NT2/D1 (cell line): ENCODE measurements around the gene GALNT1.

ENCODE experiments used
- DNase-seq: peaks from one replicate; pipeline ENCODE4 v3.0.0-alpha.2; 2011; ENCODE audit warnings: low read depth, low spot score
- H3K27me3 ChIP-seq: 2 replicates; pipeline ENCODE4 v1.6.0; 2011; ENCODE audit warnings: mild to moderate bottlenecking; ENCODE audit not compliant: insufficient read length, insufficient read depth
- H3K36me3 ChIP-seq: 2 replicates; pipeline ENCODE4 v1.6.1; 2011; ENCODE audit warnings: mild to moderate bottlenecking, low read length, mixed read lengths; ENCODE audit not compliant: insufficient read depth, insufficient read length
- H3K4me1 ChIP-seq: 2 replicates; pipeline ENCODE4 v1.5.1; 2011; ENCODE audit not compliant: insufficient read depth, insufficient read length
- H3K4me3 ChIP-seq: 2 replicates; pipeline ENCODE4 v1.5.1; 2011; ENCODE audit warnings: low read depth; ENCODE audit not compliant: insufficient read length
- H3K9ac ChIP-seq: 2 replicates; pipeline ENCODE4 v1.6.0; 2011; ENCODE audit warnings: low read depth; ENCODE audit not compliant: insufficient read length
- H3K9me3 ChIP-seq: 2 replicates; pipeline ENCODE4 v1.5.1; 2011; ENCODE audit warnings: mild to moderate bottlenecking, low read length; ENCODE audit not compliant: insufficient read depth
- SUZ12 ChIP-seq: IDR thresholded peaks from 2 replicates; pipeline ENCODE4 v1.6.1; 2011; ENCODE audit not compliant: insufficient read length, insufficient read depth; ENCODE audit errors: extremely low read depth
- YY1 ChIP-seq: IDR thresholded peaks from 2 replicates; pipeline ENCODE4 v1.6.1; 2011; ENCODE audit not compliant: insufficient read length, insufficient read depth
- ZNF274 ChIP-seq: IDR thresholded peaks from 2 replicates; pipeline ENCODE4 v1.6.1; 2011; ENCODE audit warnings: mild to moderate bottlenecking, low read depth, low read length

GALNT1 gene

DNA sequence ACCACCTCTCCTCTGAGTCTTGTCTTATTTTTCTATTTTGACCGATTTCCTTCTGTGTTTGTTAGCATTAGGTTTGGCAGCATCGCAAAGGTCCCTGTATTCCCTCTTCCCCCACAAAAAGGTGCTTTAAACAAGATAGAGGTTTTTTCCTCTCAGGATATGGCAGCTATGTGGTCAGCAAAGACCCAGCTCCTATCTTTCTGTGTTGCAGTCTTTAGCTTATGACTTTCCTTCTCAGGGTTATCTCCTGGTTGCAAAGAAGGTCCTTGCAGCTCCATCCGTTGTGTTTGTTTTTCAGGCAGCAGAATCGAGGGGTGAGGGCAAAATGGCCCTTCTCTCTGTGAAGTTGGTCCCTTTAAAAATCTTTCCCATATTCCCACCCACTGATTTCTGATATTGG, 38.4 kb downstream of the GALNT1 start:
- Histone ChIP-seq H3K27me3 (no peaks in the 10 kb centered on the region), H3K4me1 (peaks cover 2% of the 10 kb centered on the region), H3K9ac (no peak overlapping the region), H3K9me3 (no peaks in the 10 kb centered on the region), H3K4me3 (no peak overlapping the region), H3K36me3 (no peaks in the 10 kb centered on the region)
- TF ChIP-seq SUZ12, result no peak
- TF ChIP-seq ZNF274, result no peak
- no peak for TF ChIP-seq YY1
- DNase-seq, result no peak

- no peak overlapping the region for H3K4me3 ChIP-seq
- no peaks in the 10 kb centered on the region for H3K27me3 ChIP-seq
- H3K36me3 ChIP-seq, result no peaks in the 10 kb centered on the region
- peaks cover 2% of the 10 kb centered on the region for H3K4me1 ChIP-seq
- DNase-seq, result no peak
- TF ChIP-seq SUZ12, result no peak
- TF ChIP-seq YY1, result no peak
- TF ChIP-seq ZNF274, result no peak
- no peak overlapping the region for H3K9ac ChIP-seq
- H3K9me3 ChIP-seq, result no peaks in the 10 kb centered on the region
Measured at GRCh38 chr18:35620765-35621164, 39.2 kb downstream of the GALNT1 start.

GRCh38 chr18:35623255-35623654, 41.7 kb downstream of the GALNT1 start:
- no peak for DNase-seq
- no peaks in the 10 kb centered on the region for H3K36me3 ChIP-seq
- H3K4me1 ChIP-seq, result peaks cover 2% of the 10 kb centered on the region
- H3K27me3 ChIP-seq, result no peaks in the 10 kb centered on the region
- no peak for TF ChIP-seq YY1
- no peak for TF ChIP-seq SUZ12
- no peak for TF ChIP-seq ZNF274
- peaks cover 16% of the 10 kb centered on the region for H3K9me3 ChIP-seq
- H3K9ac ChIP-seq, result no peak overlapping the region
- no peak overlapping the region for H3K4me3 ChIP-seq

DNA sequence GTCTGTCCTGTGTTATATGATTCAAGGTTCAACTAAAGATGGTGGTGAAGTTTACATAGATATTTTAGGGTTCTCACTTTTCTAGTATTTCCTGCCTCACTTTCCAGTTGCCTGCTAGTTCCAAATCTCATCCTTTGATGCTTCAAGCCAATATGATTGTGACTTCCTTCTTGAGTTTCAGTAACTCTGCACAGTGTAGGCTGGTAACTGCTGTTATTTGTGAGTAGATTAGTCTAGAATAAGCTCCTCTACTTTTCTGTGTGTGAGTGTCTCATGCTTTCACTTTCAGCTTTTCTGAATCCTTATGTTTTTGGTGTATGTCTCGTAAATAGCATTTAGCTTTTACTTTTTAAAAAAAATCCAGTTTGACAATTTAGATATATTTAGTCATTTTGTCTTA, 42.6 kb downstream of the GALNT1 start:
- Histone ChIP-seq H3K4me3 (no peak overlapping the region), H3K36me3 (no peaks in the 10 kb centered on the region), H3K9ac (no peak overlapping the region), H3K27me3 (no peaks in the 10 kb centered on the region), H3K4me1 (peaks cover 2% of the 10 kb centered on the region), H3K9me3 (peaks cover 16% of the 10 kb centered on the region)
- DNase-seq, result no peak
- no peak for TF ChIP-seq YY1
- no peak for TF ChIP-seq SUZ12
- TF ChIP-seq ZNF274, result no peak

- H3K4me3 ChIP-seq, result no peak overlapping the region
- H3K9me3 ChIP-seq, result peaks cover 16% of the 10 kb centered on the region
Measured at GRCh38 chr18:35625232-35625631, 43.7 kb downstream of the GALNT1 start.

GRCh38 chr18:35633761-35634160, 52.2 kb downstream of the GALNT1 start:
- no peaks in the 10 kb centered on the region for H3K27me3 ChIP-seq
- H3K9ac ChIP-seq, result no peak overlapping the region
- no peak overlapping the region for H3K4me3 ChIP-seq
- H3K9me3 ChIP-seq, result peaks cover 12% of the 10 kb centered on the region; the same call in 1 of the 2 replicates
- TF ChIP-seq SUZ12, result no peak
- no peak for TF ChIP-seq YY1
- no peak for TF ChIP-seq ZNF274
- DNase-seq, result no peak
- H3K4me1 ChIP-seq, result no peaks in the 10 kb centered on the region
- no peaks in the 10 kb centered on the region for H3K36me3 ChIP-seq

More at GRCh38 chr18:35625232-35625631, 43.7 kb downstream of the GALNT1 start:
- DNase-seq, result no peak
- H3K9ac ChIP-seq, result no peak overlapping the region
- no peaks in the 10 kb centered on the region for H3K36me3 ChIP-seq
- H3K4me1 ChIP-seq, result no peaks in the 10 kb centered on the region
- TF ChIP-seq ZNF274 (no peak), YY1 (no peak), SUZ12 (no peak)
- no peaks in the 10 kb centered on the region for H3K27me3 ChIP-seq

GRCh38 chr18:35634323-35634722, 52.8 kb downstream of the GALNT1 start:
- H3K4me3 ChIP-seq, result no peak overlapping the region
- H3K27me3 ChIP-seq, result no peaks in the 10 kb centered on the region
- peaks cover 12% of the 10 kb centered on the region; the same call in 1 of the 2 replicates for H3K9me3 ChIP-seq
- H3K9ac ChIP-seq, result no peak overlapping the region
- no peak for DNase-seq
- H3K36me3 ChIP-seq, result no peaks in the 10 kb centered on the region
- no peaks in the 10 kb centered on the region for H3K4me1 ChIP-seq
- TF ChIP-seq ZNF274, result no peak
- TF ChIP-seq SUZ12, result no peak
- no peak for TF ChIP-seq YY1
